ENCODE data around the gene SOX5.
"Not testable (repeated sequence)": the region's sequence is repeated elsewhere in the genome, so short reads cannot be mapped to it uniquely, and the experiment has no call there.

SOX5 gene

DNA sequence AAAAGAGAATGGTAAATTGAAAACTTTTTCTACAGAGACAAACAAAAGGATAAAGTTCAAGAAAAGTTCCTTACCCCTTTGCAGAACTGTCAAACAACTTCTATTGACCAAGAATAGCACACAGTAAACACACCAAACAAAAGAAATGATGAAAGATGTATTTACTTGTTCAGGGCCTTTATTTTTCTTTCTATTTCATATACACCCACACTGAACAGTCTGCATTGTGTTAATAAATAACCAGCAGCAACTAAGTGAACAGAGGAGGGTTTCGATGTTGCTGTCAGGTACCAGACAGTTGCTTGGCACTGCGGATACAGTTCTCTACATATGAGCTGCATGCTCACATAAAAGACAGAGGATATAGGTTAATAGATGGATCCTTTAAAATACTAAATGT is 122.1 kb downstream of the SOX5 start:
- no peak for DNase-seq

DNA sequence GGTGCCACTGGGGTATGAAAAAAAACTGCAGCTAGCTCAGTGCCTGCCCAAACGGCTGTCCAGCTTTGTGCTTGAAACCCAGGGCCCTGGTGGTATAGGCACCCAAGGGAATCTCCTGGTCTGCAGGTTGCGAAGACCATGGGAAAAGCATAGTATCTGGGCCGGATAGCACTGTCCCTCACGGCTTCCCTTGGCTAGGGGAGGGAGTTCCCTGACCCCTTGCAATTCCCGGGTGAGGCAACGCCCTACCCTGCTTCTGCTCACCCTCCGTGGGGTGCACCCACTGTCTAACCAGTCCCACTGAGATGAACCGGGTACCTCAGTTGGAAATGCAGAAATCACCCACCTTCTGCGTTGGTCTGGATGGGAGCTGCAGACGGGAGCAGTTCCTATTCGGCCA is 124.3 kb downstream of the SOX5 start:
- DNase-seq: not testable (repeated sequence)

GRCh38 chr12:23824358-23824757 is 125.1 kb downstream of the SOX5 start:
- DNase-seq: no peak

DNA sequence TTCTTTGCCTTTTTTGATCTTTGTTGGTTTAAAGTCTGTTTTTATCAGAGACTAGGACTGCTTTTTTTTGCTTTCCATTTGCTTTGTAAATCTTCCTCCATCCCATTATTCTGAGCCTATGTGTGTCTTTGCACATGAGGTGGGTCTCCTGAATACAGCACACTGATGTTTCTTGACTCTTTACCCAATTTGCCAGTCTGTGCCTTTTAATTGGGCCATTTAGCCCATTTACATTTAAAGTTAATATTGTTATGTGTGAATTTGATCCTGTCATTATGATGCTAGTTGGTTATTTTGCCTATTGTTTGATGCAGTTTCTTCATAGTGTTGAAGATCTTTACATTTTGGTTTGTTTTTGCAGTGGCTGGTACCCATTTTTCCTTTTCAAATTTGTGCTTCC is 126.6 kb downstream of the SOX5 start:
- not testable (repeated sequence) for DNase-seq

GRCh38 chr12:23817345-23817744 is 132.1 kb downstream of the SOX5 start:
- DNase-seq: no peak

DNA sequence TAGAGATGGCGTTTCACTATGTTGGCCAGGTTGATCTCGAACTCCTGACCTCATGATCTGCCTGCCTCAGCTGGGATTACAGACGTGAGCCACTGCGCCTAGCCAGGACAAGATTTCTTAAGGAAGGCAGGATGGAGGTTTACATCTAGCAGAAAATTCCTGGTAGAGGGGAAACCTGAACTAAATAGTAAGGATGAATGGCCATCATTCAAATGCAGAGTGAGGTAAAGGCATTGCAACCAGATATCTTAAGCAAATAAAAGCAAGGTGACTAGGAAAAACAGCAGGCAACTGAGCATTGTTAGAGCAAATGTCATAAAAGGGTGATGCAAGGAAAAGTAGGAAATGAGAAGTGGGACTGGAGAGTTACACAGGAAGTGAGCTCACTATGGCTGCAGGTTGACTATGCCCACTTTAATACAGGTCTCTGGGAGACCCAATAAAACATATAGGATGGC is 133.0 kb downstream of the SOX5 start:
- no peak for DNase-seq

DNA sequence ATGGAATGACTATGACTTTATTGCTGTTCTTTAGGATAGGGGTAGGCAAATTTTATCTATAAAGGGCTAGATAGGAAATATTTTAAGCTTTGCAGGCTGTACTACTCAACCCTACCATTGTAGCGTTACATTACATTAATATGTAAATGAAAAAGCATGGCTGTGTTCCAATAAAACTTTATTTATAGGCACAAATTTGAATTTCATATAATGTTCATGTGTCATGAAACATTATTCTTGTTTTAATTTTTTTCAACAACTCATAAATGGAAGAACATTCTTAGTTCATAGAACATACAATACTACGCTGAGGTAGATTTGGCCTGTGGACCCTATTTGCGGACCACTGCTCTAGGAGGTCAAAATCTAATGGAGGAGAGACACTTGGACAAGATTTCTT is 133.7 kb downstream of the SOX5 start:
- DNase-seq: no peak

GRCh38 chr12:23813206-23813605 is 136.3 kb downstream of the SOX5 start:
- no peak for DNase-seq

- DNase-seq: no peak
These were observed 139.1 kb downstream of the SOX5 start for GRCh38 chr12:23810329-23810902.

DNA sequence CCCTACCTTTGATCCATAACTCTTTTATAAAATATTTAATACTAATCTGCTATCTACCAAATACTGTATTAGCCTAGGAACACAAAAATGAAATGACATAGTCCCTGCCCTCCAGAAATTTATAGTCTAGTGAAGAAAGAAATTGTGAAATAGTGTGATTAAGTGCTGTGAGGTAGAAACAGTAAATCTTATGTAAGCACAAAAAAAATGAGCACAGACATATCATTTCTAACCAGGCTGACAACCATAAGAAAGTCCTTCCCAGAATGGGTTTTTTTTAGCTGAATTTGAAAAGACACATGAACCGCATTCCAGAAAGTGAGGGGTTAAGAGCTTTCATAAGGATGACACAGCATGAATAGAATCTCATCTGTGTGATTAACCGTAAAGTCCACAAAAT is 145.9 kb downstream of the SOX5 start:
- DNase-seq: no peak

GRCh38 chr12:23795494-23795893 is 154.0 kb downstream of the SOX5 start:
- no peak for DNase-seq

DNA sequence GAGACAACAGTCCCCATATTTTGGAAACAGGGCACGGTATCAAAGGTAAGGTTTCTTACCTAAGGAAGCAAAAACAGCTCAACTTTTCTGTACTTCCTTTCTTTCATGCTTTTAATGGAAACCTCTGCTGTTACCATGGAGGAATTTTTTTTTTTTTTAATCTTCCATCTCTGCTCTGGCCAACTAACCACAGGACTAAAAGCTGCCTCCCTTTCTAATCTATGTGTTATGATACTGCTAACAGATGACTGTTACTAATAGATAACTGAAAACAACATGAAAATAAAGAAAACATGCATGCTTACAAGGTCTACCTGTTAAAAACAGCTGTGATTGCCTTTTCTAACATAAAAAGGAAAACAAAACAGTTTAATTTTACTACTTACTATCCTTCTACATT is 168.4 kb downstream of the SOX5 start:
- no peak for DNase-seq

DNA sequence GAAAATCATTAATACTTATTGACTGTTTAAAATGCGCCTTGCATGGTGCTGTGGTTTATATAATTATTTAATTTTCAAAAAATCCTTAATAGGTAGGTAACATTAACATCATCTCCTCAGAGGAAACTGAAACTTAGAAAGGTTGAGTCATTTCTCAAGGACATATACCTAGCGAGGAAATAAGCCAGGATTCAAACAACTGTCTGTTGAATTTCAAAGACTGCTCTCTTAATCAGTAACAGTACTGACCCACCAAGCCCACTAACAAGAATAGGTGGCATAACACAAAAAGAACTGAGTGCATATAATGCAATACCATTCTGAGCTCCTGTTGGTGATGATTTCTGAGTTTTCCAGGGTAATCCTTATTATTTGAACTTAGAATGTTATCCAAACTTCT is 174.3 kb downstream of the SOX5 start:
- no peak for DNase-seq

GRCh38 chr12:23771240-23771949 is 178.1 kb downstream of the SOX5 start:
- DNase-seq: no peak

GRCh38 chr12:23770202-23770938 is 179.1 kb downstream of the SOX5 start:
- DNase-seq: no peak

DNA sequence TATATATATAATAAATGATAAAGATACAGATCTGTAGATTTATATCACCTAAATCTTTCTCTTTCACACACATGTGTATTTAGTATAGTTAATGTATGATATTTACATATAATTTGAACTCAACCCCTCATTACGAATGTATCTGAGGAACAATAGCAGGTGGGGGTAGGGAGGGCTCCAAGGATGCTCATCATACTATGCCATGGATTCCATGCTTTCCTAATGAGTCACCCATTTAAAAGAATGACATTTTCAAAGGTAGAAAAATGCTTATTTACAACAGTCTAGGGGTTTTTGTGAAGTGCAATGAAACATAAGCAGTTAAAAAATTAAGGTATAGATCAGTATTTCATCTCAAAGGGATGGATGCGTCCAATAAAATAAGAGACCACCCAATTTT is 181.6 kb downstream of the SOX5 start:
- DNase-seq: no peak

DNA sequence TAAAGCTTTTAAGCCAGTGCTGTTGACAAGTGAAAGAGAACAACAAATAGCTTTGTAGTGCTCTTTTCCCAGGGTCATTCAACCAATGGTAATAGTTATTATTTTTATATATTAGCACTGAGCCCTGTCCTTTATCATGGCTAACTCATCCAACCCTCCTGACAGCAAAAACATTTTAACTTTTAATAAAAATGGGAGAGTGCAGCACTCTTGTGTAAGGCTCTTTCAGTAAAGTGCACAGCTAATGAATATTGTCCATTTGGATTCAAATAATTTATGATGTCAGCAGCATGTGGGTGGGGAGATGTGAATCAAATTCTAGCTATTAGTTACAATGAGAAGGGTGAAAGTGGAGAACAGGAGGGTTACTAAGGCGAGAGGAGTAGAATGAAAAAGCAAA is 185.7 kb downstream of the SOX5 start:
- DNase-seq: no peak

DNA sequence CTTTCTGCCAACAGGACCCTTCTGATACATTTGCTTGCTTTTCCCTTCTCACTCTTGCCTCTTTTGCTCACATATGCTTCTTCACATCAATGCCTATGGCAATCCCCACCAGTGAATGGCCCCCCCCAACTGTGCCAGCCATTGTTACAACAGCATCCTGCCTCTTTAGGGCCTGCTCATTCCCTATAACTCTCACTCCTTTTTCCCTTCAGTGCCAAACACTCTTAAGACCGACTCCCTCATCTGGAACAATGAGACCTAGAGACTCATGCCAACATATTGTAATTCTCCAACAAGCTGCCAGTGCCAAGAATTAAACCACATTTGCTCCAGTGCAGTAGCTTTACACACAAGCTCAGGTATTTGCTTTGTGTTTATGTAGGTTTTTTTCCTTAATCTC is 189.0 kb downstream of the SOX5 start:
- no peak for DNase-seq

- DNase-seq: no peak
These were observed 190.9 kb downstream of the SOX5 start for GRCh38 chr12:23758608-23759007.

DNA sequence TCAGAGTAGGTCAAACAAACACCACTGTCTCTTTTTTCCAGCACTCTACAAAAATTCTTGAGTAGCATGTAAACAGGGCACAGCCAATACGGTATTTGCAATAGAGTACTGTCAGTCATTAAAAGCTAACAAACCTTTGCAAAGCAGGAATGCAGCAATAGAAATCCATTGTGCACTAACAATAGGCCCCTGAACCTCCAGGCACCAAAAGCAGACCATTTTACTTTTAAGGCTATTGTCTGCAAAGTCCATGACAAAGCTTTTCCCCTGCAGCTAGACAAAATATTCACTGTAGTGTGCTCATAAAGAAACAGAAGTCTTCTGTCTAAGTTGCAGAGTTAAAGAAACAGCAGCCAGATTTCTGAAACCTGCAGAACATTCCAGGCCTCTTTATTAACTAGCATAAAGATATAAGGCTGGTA is 191.9 kb downstream of the SOX5 start:
- DNase-seq: no peak

- no peak for DNase-seq
These were observed 193.1 kb downstream of the SOX5 start for GRCh38 chr12:23756416-23756815.

DNA sequence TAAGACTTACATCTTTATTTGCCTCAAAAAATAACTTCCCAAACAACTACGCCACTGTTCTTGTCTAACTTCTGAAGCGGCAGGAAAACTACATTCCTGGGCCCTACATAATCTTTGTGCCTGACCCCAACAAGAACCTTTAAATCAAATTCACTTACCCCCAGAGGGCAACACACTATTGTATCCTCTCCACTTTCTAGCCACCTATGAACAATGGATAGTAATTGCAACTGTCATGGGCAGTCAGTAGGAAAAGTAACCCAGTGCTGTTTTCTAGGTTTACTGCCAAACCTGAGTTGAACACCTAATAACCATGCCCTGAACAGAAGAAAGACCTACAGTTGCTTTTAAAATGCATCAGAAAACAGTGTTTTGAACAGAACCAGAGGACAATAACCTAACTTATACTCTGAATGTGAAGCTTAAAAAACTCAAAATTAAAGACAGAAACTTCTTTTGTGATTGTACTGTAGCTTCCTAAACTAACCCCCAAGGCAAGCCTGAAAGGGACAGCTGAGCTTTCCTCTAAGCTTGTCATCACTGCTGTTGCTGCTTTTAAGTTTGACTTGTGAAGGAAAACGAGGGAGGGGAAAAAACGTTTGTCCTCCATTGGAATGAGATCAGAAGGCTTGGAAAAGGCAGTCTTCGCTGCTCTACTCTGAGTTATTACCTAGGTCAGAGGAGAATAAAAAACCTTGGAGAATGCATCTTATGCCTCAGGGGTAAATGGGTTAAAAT is 195.7 kb downstream of the SOX5 start:
- DNase-seq: no peak

- DNase-seq: no peak
These were observed 197.2 kb downstream of the SOX5 start for GRCh38 chr12:23752245-23752644.

- DNase-seq: no peak
These were observed 197.8 kb downstream of the SOX5 start for GRCh38 chr12:23751641-23752040.

Data from activated CD8-positive, alpha-beta memory T cell treated with anti-CD3 and anti-CD28 coated beads, Interleukin-2, amount 50 U/mL, for 48 hours (primary cell).